Activated CD8-positive, alpha-beta T cell treated with anti-CD3 and anti-CD28 coated beads for 36 hours (primary cell): ENCODE measurements around the gene SIGLEC10. TPM values are rescaled to one million over a fixed set of nuclear protein-coding genes. Genes with fewer than 3 reads are reported as not detected.

Experiments
- ATAC-seq: fragments of 200-7000 bp; cut with Tn5 transposase; one replicate; pipeline ENCODE4 v1.10.0; 2021; ENCODE audit warnings: mild to moderate bottlenecking, moderate library complexity
- CTCF ChIA-PET: fragments of 350-600 bp; sonication (Branson Sonifier 250); formaldehyde crosslinking; loops from one replicate; lab custom pipeline; 2021; ENCODE audit warnings: antibody characterized with exemption; lab: Charles Lee
- POLR2A ChIA-PET: fragments of 350-600 bp; sonication (Branson Sonifier 250); formaldehyde crosslinking; loops from one replicate; lab custom pipeline; 2021; ENCODE audit warnings: antibody characterized with exemption; lab: Charles Lee
- DNase-seq: peaks from one replicate; pipeline ENCODE4 v3.0.0-alpha.2; 2020
- H3K27ac Mint-ChIP-seq: one replicate; pipeline ENCODE4 v1.8.0; 2021; ENCODE audit warnings: mild to moderate bottlenecking, mixed read lengths
- H3K27me3 Mint-ChIP-seq: one replicate; pipeline ENCODE4 v1.8.0; 2021; ENCODE audit warnings: mixed read lengths
- H3K36me3 Mint-ChIP-seq: one replicate; pipeline ENCODE4 v1.8.0; 2021; ENCODE audit warnings: low read depth, mixed read lengths
- H3K4me1 Mint-ChIP-seq: one replicate; pipeline ENCODE4 v1.8.0; 2021; ENCODE audit warnings: low read depth, mixed read lengths
- H3K4me3 Mint-ChIP-seq: one replicate; pipeline ENCODE4 v1.8.0; 2021; ENCODE audit warnings: mild to moderate bottlenecking, moderate library complexity, mixed read lengths
- H3K9me3 Mint-ChIP-seq: one replicate; pipeline ENCODE4 v1.8.0; 2021; ENCODE audit warnings: mixed read lengths
- CTCF ChIP-seq: fragments of 200-600 bp; IDR thresholded peaks from one replicate; pipeline ENCODE4 v1.8.0; 2022; ENCODE audit warnings: antibody characterized with exemption, mild to moderate bottlenecking
- intact Hi-C: fragments of 100-400 bp; cut with micrococcal nuclease; formaldehyde crosslinking; loops from one replicate; pipeline ENCODE4 v1.10.0; 2022
- total RNA-seq, 2 experiments: library from RNA; stranded (reverse); gene quantifications; one replicate each; pipeline ENCODE4 v1.2.3, GENCODE V29; 2021

SIGLEC10 gene
- total RNA-seq, 2 experiments from 2014 or later, result 0.32 TPM; not detected in 1

- DNase-seq, result no peak
- ChIA-PET POLR2A (interaction anchor here (2.4 to 3.0 kb wide), 2 partner anchors 10 to 18 kb away, joined by 8 to 15 read pairs; partner anchors contain the start of gene NKG7), CTCF (no interaction called here)
- peaks cover 36% of the 10 kb centered on the region for H3K4me1 Mint-ChIP-seq
- intact Hi-C loops, result no loop called here
- H3K36me3 Mint-ChIP-seq, result peaks cover 1% of the 10 kb centered on the region
- no peak for ATAC-seq
- H3K27me3 Mint-ChIP-seq, result no peaks in the 10 kb centered on the region
- no peak overlapping the region for H3K27ac Mint-ChIP-seq
- no peak overlapping the region for H3K4me3 Mint-ChIP-seq
- no peak for TF ChIP-seq CTCF
- peaks cover 1% of the 10 kb centered on the region for H3K9me3 Mint-ChIP-seq
Observed at GRCh38 chr19:51389143-51389542, 28.3 kb downstream of the SIGLEC10 start.

- H3K4me3 Mint-ChIP-seq, result peak within 1 kb of the TSS; percentile 44
- ATAC-seq, result peak; percentile 18
- no peaks in the 10 kb centered on the region for H3K27me3 Mint-ChIP-seq
- intact Hi-C loops, result no loop called here
- peak; percentile 54 for DNase-seq
- peaks cover 1% of the 10 kb centered on the region for H3K36me3 Mint-ChIP-seq
- peak within 1 kb of the TSS; percentile 60 for H3K27ac Mint-ChIP-seq
- POLR2A ChIA-PET, result interaction anchor here (0.7 to 3.0 kb wide), 3 partner anchors 9 to 36 kb away, joined by 3 to 15 read pairs (median 8); partner anchors contain the start of gene NKG7
- TF ChIP-seq CTCF, result no peak
- peaks cover 28% of the 10 kb centered on the region for H3K4me1 Mint-ChIP-seq
- CTCF ChIA-PET, result interaction anchor here (1.2 to 1.3 kb wide), 2 partner anchors 10 to 28 kb away, joined by 3 to 4 read pairs; no protein-coding TSS in a partner anchor
- H3K9me3 Mint-ChIP-seq, result peaks cover 1% of the 10 kb centered on the region
Observed at GRCh38 chr19:51387924-51388389, 29.5 kb downstream of the SIGLEC10 start, which contains the start of gene LIM2. TSS of gene LIM2 (minus strand) at chr19:51387974. CDS start at chr19:51387443, 531 bp downstream.

DNA sequence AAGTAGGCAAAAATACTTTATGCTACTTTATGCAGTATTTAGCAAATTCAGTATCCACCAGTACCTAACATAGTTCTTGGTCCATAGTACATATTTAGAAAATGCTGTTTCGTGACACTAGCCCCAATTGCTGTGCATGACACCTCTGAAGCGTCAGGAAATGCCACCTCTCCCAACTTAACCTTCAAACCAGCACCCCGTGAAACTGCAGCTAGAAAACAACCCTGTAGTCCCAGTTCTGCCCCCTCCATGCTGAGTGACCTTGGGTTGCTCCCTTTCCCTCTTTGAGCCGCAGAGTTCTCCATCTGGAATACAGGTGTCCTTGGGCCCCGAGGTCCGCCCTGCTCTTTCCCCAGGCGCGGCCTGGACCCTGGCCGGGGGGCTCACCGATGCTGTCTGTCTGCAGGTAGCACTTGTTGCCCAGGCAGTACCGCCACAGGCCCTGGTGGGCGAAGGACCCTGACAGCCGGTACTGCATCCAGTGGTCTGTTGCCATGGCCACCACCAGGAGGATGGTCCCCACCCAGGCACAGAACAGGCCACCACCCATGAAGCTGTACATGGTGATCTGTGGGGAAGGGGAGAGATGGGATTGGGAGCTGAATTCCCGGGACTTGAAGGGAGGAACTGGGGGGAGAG is 30.4 kb downstream of the SIGLEC10 start:
- DNase-seq (no peak), ATAC-seq (peak; percentile 27)
- intact Hi-C loops, result no loop called here
- peak overlapping the region; percentile 44 for H3K4me3 Mint-ChIP-seq
- no peak for TF ChIP-seq CTCF
- POLR2A ChIA-PET, result interaction anchor here (0.7 to 3.0 kb wide), 3 partner anchors 8 to 16 kb away, joined by 3 to 15 read pairs (median 8); partner anchors contain the start of gene NKG7
- CTCF ChIA-PET, result interaction anchor here (1.0 to 1.3 kb wide), 2 partner anchors 11 to 48 kb away, joined by 3 to 4 read pairs; no protein-coding TSS in a partner anchor
- peaks cover 23% of the 10 kb centered on the region for H3K4me1 Mint-ChIP-seq
- no peaks in the 10 kb centered on the region for H3K27me3 Mint-ChIP-seq
- H3K27ac Mint-ChIP-seq, result peak overlapping the region; percentile 57
- peaks cover 2% of the 10 kb centered on the region for H3K9me3 Mint-ChIP-seq
- H3K36me3 Mint-ChIP-seq, result peaks cover 2% of the 10 kb centered on the region

DNA sequence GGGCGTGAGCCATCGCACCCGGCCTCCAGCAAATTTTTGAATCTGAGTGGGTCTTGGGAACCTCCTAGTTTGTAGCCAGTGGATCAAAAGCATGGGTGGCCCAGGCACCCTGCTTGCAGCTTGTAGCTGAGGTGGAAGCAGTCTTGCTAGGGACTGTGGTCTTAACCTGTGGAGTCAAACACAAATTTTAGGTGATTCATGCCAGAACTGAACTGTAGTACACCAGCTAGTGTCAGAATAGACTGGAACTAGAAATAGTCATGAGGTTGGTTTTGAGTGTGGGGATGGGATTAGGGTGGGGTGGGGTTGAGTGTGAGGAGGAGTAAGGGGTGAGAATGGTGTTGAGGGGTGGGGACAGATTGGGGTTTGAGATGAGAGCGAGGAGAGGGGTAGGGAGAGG is 35.4 kb downstream of the SIGLEC10 start:
- Mint-ChIP-seq H3K27ac (no peak overlapping the region), H3K36me3 (peaks cover 4% of the 10 kb centered on the region), H3K4me1 (peaks cover 26% of the 10 kb centered on the region), H3K27me3 (no peaks in the 10 kb centered on the region), H3K4me3 (no peak overlapping the region), H3K9me3 (peaks cover 9% of the 10 kb centered on the region)
- DNase-seq, result no peak
- ATAC-seq, result no peak
- CTCF ChIA-PET, result interaction anchor here (1.1 to 1.6 kb wide), 4 partner anchors 10 to 12 kb away, joined by 3 to 5 read pairs (median 4); partner anchors contain the start of gene NKG7
- TF ChIP-seq CTCF, result no peak
- POLR2A ChIA-PET, result interaction anchor here (0.8 to 2.2 kb wide), 3 partner anchors 9 to 16 kb away, joined by 3 to 11 read pairs (median 3); no protein-coding TSS in a partner anchor
- intact Hi-C loops, result no loop called here
